ENCODE results near the gene MIPEP. TPM values are rescaled to one million over a fixed set of nuclear protein-coding genes. Genes with fewer than 3 reads are reported as not detected.

The MIPEP gene
- total RNA-seq, 4 donors from 2014 or later: 12.1 to 20.3 (median 16.0) TPM

DNA sequence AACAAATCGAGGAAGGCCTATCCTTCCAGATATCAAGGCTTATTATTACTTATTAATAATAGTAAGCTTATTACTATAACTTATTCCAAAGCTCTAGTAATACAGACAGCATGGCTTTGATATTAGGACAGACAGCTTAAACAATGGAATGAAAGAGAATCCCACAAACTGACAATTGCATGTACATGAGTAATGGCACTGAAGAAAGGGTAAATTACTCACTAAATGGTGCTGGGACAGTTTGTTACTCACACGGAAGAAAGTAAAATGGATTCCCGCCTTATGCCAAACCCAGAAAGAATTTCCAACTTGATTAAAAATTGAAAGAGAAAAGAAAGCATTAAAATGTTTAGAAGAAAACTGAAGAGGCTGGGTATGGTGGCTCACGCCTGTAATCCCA lies 60.3 kb downstream of the MIPEP start:
- Histone ChIP-seq H3K27me3 (no peaks in the 10 kb centered on the region), H3K4me1 (no peaks in the 10 kb centered on the region), H3K9me3 (no peaks in the 10 kb centered on the region), H3K4me3 (no peak overlapping the region), H3K36me3 (peaks cover 0 to 7% (median under 1%) of the 10 kb centered on the region in 4 donors), H3K27ac (replicated peaks in 1 of 4) (no peak overlapping the region)
- TF ChIP-seq POLR2AphosphoS5 (IDR thresholded peaks at IDR 0.05): no peak
- TF ChIP-seq EP300 (IDR thresholded peaks at IDR 0.05): no peak
- TF ChIP-seq, protein P1, sequence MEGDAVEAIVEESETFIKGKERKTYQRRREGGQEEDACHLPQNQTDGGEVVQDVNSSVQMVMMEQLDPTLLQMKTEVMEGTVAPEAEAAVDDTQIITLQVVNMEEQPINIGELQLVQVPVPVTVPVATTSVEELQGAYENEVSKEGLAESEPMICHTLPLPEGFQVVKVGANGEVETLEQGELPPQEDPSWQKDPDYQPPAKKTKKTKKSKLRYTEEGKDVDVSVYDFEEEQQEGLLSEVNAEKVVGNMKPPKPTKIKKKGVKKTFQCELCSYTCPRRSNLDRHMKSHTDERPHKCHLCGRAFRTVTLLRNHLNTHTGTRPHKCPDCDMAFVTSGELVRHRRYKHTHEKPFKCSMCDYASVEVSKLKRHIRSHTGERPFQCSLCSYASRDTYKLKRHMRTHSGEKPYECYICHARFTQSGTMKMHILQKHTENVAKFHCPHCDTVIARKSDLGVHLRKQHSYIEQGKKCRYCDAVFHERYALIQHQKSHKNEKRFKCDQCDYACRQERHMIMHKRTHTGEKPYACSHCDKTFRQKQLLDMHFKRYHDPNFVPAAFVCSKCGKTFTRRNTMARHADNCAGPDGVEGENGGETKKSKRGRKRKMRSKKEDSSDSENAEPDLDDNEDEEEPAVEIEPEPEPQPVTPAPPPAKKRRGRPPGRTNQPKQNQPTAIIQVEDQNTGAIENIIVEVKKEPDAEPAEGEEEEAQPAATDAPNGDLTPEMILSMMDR (IDR thresholded peaks at IDR 0.05): no peak
- no peak for TF ChIP-seq POLR2A (IDR thresholded peaks at IDR 0.05; ENCODE audit: low read depth)
- WGBS: 91% methylated on average over 4 of the region's 4 CpGs
- DNase-seq (ENCODE audit: extremely low spot score): no peak
- intact Hi-C loops (cut with DNase I): no loop called here

DNA sequence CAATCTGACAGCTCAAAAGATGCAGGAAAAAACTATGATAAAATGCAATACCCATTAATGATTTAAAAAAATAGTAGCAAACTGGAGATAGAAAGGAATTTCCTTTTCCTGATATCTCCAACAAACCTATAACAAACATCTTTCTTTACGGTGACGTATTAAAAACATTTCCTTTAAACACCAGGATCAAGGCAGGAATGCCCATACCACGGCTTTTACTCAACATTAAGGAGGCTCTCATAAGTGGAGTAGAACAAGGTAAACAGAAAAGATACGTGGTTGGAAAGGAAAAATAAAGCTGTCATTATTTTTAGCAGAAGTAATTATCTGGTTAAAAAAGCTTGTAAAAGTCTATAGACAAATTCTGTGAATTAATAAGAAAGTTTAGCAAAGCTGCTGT lies 61.1 kb downstream of the MIPEP start:
- H3K27ac ChIP-seq (replicated peaks in 1 of 4): no peak overlapping the region
- no peaks in the 10 kb centered on the region for H3K4me1 ChIP-seq
- intact Hi-C loops (cut with DNase I): no loop called here
- no peak overlapping the region for H3K4me3 ChIP-seq
- peaks cover 0 to 3% (median 0%) of the 10 kb centered on the region in 4 donors for H3K36me3 ChIP-seq
- DNase-seq (ENCODE audit: extremely low spot score): no peak
- no peak for TF ChIP-seq POLR2AphosphoS5 (IDR thresholded peaks at IDR 0.05)
- WGBS: 95% methylated on average over 4 of the region's 4 CpGs
- no peaks in the 10 kb centered on the region for H3K9me3 ChIP-seq
- H3K27me3 ChIP-seq: no peaks in the 10 kb centered on the region

DNA sequence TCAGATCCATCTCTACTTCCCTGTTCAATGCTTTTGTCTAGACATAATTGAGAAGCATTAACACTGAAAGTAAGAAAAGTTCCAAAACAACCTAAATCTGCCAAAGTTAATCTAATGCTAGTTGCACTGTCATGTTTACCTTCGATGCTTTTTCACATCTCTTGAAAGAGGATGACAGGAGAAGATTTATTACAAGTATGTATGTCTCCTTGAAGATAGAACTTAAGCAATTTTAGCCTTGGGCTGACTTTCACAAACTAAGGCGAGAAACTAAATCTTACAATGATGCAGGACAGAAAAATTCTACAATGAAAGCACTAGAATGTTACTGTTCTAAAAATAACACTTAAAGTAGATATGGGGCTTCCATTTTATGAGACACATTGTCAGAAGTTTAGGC lies 64.0 kb downstream of the MIPEP start:
- Histone ChIP-seq H3K4me1 (no peaks in the 10 kb centered on the region), H3K9me3 (no peaks in the 10 kb centered on the region), H3K27me3 (no peaks in the 10 kb centered on the region), H3K36me3 (peaks cover 0 to 5% (median 2%) of the 10 kb centered on the region in 4 donors), H3K27ac (replicated peaks in 1 of 4) (no peak overlapping the region), H3K4me3 (no peak overlapping the region)
- intact Hi-C loops (cut with DNase I): no loop called here
- no peak for DNase-seq (ENCODE audit: extremely low spot score)
- WGBS: 80% methylated on average over 2 of the region's 2 CpGs
- TF ChIP-seq, protein P1 (IDR thresholded peaks at IDR 0.05): no peak
- no peak for TF ChIP-seq POLR2AphosphoS5 (IDR thresholded peaks at IDR 0.05)
- TF ChIP-seq EP300 (IDR thresholded peaks at IDR 0.05): no peak
- no peak for TF ChIP-seq POLR2A (IDR thresholded peaks at IDR 0.05; ENCODE audit: low read depth)

GRCh38 chr13:23824371-23824770 lies 64.8 kb downstream of the MIPEP start:
- Histone ChIP-seq H3K9me3 (no peaks in the 10 kb centered on the region), H3K4me1 (no peaks in the 10 kb centered on the region), H3K27me3 (no peaks in the 10 kb centered on the region), H3K4me3 (no peak overlapping the region), H3K36me3 (peaks cover 0 to 7% (median 6%) of the 10 kb centered on the region in 4 donors), H3K27ac (replicated peaks in 1 of 4) (no peak overlapping the region)
- WGBS: 76% methylated on average over 3 of the region's 3 CpGs
- no peak for DNase-seq (ENCODE audit: extremely low spot score)
- TF ChIP-seq POLR2A (IDR thresholded peaks at IDR 0.05; ENCODE audit: low read depth) (no peak), EP300 (IDR thresholded peaks at IDR 0.05) (no peak), POLR2AphosphoS5 (IDR thresholded peaks at IDR 0.05) (no peak)
- TF ChIP-seq, protein P1 (IDR thresholded peaks at IDR 0.05): no peak
- intact Hi-C loops (cut with DNase I): no loop called here

DNA sequence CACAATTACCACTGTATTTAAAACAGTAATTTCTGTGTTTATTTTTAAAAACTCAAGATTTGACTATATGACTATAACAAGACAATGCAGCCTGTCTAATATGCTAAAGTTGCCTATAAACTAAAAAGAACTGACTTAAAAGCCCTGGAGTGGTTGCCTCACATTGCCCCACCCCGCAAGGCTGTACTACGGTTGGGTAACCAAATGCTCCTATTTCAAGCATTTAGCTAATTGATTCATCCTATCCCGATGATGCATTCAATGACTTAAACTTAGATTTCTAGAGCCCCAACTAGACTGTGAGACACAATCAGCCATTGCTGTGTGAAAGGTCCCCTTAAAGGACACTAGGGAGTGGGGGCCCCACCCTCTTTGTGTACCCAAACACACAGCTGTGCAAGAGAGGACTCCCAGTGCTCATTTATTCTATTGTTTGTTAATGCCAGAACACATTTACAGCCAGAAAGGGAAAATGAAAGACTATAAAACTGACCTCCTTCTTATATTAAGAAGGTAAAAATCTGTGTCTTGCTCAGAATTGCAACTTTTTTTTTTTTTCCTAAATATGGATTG lies 66.9 kb downstream of the MIPEP start:
- H3K27me3 ChIP-seq: no peaks in the 10 kb centered on the region
- H3K4me1 ChIP-seq: no peaks in the 10 kb centered on the region
- WGBS: 90% methylated on average over 3 of the region's 3 CpGs
- H3K4me3 ChIP-seq: no peak overlapping the region
- intact Hi-C loops (cut with DNase I): no loop called here
- H3K27ac ChIP-seq (replicated peaks in 1 of 4): no peak overlapping the region
- DNase-seq (ENCODE audit: extremely low spot score): no peak
- peaks cover 0 to 7% (median 6%) of the 10 kb centered on the region in 4 donors for H3K36me3 ChIP-seq
- H3K9me3 ChIP-seq: no peaks in the 10 kb centered on the region
- TF ChIP-seq EP300 (IDR thresholded peaks at IDR 0.05): no peak
- TF ChIP-seq, protein P1 (IDR thresholded peaks at IDR 0.05): no peak
- TF ChIP-seq POLR2A (IDR thresholded peaks at IDR 0.05; ENCODE audit: low read depth): no peak
- TF ChIP-seq POLR2AphosphoS5 (IDR thresholded peaks at IDR 0.05): no peak
